Hematopoietic multipotent progenitor cell treated with erythropoietin and hydrocortisone succinate and interleukin-3 and kit ligand, for 6 days (in vitro differentiated cells): ENCODE measurements around the gene ATP11A.
"Not testable (repeated sequence)": the region's sequence is repeated elsewhere in the genome, so short reads cannot be mapped to it uniquely, and the experiment has no call there.

Source experiments
- DNase-seq: peaks from one replicate; pipeline ENCODE4 v3.0.0-alpha.2; 2015

Gene ATP11A

GRCh38 chr13:112884700-112885099, 194.9 kb downstream of the ATP11A start:
- not testable (repeated sequence) for DNase-seq

GRCh38 chr13:112885242-112885781, 195.5 kb downstream of the ATP11A start:
- DNase-seq: no peak

DNA sequence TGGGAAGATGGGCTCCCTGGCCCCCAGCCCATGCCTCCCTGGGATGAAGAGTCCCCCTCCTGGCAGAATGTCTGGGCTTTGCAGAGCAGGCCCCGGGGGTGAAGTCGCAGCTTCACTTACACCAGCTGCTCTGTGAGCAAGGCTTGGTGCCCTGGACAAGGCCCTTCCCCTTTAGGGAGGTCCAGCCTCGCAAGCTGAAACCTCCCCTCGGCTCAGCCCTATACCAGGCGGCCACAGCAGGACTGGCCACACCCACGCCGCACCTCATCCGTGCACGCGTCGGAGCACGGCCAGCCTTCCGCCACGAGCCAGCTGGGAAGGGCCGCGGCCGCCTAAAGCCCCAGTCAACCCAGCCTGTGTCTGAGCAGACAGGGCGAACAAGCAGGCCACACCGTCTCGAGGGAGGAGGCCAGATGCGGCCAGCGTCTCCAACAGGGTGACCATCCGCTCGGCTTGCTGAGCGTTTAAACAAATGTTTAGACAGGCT, 196.0 kb downstream of the ATP11A start:
- DNase-seq: peak; percentile 84

DNA sequence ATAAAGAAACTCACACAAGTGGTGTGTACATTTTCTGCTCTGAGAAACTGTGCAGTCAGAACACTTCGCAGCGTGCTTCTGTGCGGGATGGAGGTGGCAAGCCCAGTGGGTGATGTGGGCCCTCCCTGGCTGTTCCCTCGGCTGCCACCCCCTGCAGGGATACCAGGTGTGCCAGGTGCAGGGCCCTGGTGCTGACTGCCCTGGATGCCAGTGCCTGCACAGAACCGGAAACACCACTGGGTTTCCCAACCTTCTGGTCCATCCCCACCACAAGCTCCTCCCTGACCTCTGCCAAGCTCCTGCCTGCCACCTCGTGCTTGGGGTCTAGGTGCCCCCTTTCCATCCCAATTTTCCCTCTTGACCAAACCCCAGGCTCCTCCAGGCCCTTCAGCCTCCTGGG, 197.3 kb downstream of the ATP11A start:
- DNase-seq: no peak

DNA sequence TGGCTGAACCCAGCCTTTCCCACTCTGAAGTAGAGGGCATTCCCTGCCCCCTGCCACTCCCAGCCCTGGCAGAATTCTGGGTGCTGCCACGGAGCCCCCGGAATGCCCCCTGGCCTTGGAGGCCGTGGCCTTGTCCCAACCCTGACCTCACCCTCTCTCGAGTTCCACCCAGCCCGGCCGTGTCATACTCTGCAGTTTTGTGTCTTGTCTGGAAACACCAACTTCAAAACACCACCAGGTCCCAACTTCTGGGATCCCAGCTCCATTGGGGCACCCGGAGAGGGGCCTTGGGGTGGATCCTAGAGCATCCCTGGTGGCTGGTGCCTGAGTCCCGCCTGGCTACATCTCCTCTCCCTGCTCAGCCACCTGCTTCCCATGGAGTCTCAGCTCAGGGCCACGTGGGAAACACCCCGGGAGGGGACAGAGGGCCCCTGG, 197.7 kb downstream of the ATP11A start:
- DNase-seq: no peak

- no peak for DNase-seq
Measured at GRCh38 chr13:112888238-112889111, 198.6 kb downstream of the ATP11A start.

GRCh38 chr13:112889351-112890290, 199.8 kb downstream of the ATP11A start:
- no peak for DNase-seq

GRCh38 chr13:112890316-112891145, 200.7 kb downstream of the ATP11A start:
- DNase-seq: no peak

DNA sequence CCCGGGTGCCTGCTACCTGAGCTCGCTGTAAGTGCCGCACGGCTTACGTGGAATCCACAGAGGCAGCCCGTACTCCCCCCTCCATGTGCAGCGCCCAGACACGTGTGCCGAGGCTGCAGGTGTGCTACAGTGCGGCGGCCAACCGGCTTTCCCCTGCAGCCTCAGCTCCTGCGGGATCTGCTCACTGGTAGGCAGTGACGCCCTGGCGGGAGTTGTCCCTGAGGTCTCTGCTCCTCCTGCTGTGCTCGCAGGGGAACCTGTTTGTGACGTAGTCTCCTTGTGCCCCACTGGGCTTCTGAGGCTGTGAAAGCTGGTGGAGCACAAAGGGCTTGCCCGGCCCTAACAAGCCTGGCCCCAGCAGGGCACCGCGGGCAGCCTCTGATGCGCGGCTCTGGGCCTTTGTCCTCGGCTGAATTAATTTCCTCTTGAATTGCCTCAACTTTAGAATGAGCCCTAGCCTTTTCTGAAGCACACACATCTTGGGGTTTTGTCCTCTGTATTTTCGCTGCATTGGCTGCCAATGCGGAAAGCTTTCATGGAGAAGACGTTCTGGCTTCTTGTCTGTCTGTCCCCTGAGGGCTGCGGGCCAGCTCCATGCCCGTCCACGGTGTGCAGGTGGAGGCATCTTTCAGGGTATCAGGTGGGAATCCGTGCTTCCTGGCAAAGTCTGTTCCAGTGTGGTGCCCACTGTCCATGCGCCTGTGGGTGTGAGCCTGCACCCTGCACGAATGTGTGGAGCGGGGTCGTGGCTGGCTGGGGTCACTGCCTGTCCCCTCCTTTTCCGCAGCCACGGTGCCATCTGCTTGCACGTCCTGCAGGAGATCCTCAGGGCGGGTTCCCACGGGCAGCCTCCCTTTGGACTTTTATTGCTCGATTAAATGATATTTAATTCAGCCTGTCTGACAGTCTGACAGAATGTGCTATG, 201.9 kb downstream of the ATP11A start:
- DNase-seq: no peak

GRCh38 chr13:112892426-112893206, 202.8 kb downstream of the ATP11A start:
- DNase-seq: peak; percentile 36

DNA sequence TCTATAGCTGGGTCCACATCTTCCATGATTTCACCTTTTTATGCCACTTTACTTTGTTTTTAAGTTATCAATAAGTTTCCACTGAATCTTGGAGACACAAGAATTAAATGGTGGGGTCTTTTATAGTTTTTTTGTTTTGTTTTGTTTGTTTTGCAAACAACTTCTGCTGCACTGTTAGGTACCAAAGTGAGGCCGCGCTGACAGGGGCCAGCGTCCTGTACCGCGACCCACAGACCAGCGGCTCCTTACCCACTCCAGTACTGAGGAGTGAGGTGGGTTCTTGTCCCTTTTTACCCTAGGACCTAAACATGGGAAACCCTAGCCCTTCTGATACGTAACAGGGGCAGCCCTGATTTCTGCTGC, 203.3 kb downstream of the ATP11A start:
- DNase-seq: no peak

- peak; percentile 52 for DNase-seq
Measured at GRCh38 chr13:112893570-112894422, 204.0 kb downstream of the ATP11A start.

DNA sequence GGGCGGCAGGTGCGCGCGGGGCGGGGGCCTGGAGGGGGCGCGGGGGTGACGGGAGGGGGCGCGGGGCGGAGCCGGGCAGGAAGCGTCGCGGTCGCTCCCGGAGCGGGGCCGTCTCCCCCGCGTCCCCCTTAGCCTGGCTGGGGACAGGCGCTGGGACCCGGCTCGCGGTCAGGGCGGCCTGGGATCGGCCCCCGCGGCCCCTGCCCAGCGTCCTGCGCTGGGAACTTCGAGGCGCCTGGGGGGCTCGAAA, 204.5 kb downstream of the ATP11A start:
- no peak for DNase-seq

- no peak for DNase-seq
Measured at GRCh38 chr13:112894673-112895481, 205.0 kb downstream of the ATP11A start.

GRCh38 chr13:112895521-112896465, 206.0 kb downstream of the ATP11A start:
- DNase-seq: no peak

- no peak for DNase-seq
Measured at GRCh38 chr13:112896736-112897602, 207.1 kb downstream of the ATP11A start.

DNA sequence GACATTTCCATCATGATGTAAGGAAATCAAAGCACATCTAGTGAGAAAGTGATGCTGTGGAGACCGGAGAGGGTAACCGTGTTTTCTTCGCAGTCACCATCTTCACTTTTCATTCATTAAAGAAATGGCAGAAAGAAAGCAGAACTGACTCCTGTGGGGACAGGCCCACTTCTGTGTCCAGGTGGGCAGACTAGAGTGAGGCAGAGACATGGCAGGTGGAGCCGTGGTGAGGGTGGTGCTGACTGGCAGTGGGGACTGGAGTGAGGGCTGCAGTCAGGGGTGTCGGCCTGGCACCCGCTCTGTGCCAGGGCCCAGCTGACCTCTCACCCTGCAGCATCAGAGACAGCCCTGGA, 207.7 kb downstream of the ATP11A start:
- no peak for DNase-seq
